Nephron (organoid): ENCODE measurements around the gene CCDC88C.
"Not testable (repeated sequence)": the region's sequence is repeated elsewhere in the genome, so short reads cannot be mapped to it uniquely, and the experiment has no call there.

ENCODE experiments used
- H3K27ac Mint-ChIP-seq, 3 experiments: 2 replicates each; pipeline ENCODE4 v1.8.0; 2020; ENCODE audit warnings: mixed read lengths in 3 of 3, mild to moderate bottlenecking in 2 of 3, moderate library complexity in 1 of 3
- H3K27me3 Mint-ChIP-seq: 2 replicates; pipeline ENCODE4 v1.8.0; 2021; ENCODE audit warnings: low read depth, mild to moderate bottlenecking, moderate library complexity, mixed read lengths
- H3K36me3 Mint-ChIP-seq: 2 replicates; pipeline ENCODE4 v1.8.0; 2020; ENCODE audit warnings: low read depth, mixed read lengths
- H3K4me1 Mint-ChIP-seq: 2 replicates; pipeline ENCODE4 v1.8.0; 2020; ENCODE audit warnings: mixed read lengths
- H3K4me3 Mint-ChIP-seq, 3 experiments: 2 replicates each; pipeline ENCODE4 v1.8.0; 2020; ENCODE audit warnings: mild to moderate bottlenecking in 3 of 3, mixed read lengths in 3 of 3, moderate library complexity in 2 of 3
- H3K9me3 Mint-ChIP-seq: 2 replicates; pipeline ENCODE4 v1.8.0; 2020; ENCODE audit warnings: mixed read lengths
- TF ChIP-seq, protein P1 (sequence below), 3 experiments: fragments of 200-600 bp; sonication (generic); IDR thresholded peaks; one replicate each; pipeline ENCODE4 v1.5.0; 2021; ENCODE audit warnings: antibody characterized with exemption in 3 of 3; ENCODE audit not compliant: unreplicated experiment in 3 of 3

Gene CCDC88C

DNA sequence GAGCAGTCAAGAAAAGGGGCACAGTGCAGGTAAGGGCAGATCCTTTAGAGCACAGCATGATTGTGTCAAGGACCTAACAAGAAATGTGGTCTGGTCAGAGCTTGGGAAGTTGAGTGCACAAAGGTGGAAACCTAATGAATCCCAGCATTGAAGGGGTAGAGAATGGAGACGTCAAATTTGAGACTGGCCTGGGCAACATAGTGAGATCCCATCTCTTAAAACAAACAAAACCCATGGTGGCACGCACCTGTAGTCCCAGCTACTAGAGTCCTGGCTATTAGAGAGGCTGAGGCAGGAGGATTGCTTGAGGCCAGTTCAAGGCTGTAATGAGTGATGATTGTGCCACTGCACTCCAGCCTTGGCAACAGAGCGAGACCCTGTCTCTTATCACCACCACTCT, 37.0 kb upstream of the CCDC88C start:
- Mint-ChIP-seq H3K27me3 (no peaks in the 10 kb centered on the region), H3K4me3 (no peak overlapping the region), H3K36me3 (peaks cover 55% of the 10 kb centered on the region), H3K4me1 (no peaks in the 10 kb centered on the region), H3K27ac (no peak overlapping the region), H3K9me3 (no peaks in the 10 kb centered on the region)
- TF ChIP-seq, protein P1, sequence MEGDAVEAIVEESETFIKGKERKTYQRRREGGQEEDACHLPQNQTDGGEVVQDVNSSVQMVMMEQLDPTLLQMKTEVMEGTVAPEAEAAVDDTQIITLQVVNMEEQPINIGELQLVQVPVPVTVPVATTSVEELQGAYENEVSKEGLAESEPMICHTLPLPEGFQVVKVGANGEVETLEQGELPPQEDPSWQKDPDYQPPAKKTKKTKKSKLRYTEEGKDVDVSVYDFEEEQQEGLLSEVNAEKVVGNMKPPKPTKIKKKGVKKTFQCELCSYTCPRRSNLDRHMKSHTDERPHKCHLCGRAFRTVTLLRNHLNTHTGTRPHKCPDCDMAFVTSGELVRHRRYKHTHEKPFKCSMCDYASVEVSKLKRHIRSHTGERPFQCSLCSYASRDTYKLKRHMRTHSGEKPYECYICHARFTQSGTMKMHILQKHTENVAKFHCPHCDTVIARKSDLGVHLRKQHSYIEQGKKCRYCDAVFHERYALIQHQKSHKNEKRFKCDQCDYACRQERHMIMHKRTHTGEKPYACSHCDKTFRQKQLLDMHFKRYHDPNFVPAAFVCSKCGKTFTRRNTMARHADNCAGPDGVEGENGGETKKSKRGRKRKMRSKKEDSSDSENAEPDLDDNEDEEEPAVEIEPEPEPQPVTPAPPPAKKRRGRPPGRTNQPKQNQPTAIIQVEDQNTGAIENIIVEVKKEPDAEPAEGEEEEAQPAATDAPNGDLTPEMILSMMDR (IDR thresholded peaks at IDR 0.05; ENCODE audit: unreplicated experiment in 3 of 3), result no peak

DNA sequence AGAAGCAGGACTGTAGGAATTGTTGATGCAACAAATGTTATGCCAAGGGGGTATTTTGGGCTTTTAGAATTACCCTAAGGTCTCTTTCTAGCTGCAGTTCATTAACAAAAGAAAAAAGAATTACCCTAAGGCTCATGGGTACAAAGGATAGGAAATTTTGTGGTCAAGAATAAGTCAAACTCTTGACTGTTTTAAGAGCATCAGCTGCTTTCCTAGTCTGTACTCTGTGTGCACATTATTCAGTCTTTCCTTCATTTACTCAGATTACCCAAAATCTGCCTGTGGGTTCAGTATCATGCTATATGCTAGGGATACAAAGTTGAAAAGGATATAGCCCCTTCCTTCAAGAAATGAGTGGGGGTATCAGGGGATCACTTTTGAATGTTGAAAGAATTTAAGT, 36.5 kb upstream of the CCDC88C start:
- TF ChIP-seq, protein P1 (IDR thresholded peaks at IDR 0.05; ENCODE audit: unreplicated experiment in 3 of 3), result no peak
- no peak overlapping the region for H3K27ac Mint-ChIP-seq
- peaks cover 52% of the 10 kb centered on the region for H3K36me3 Mint-ChIP-seq
- no peaks in the 10 kb centered on the region for H3K27me3 Mint-ChIP-seq
- H3K9me3 Mint-ChIP-seq, result no peaks in the 10 kb centered on the region
- no peaks in the 10 kb centered on the region for H3K4me1 Mint-ChIP-seq
- H3K4me3 Mint-ChIP-seq, result no peak overlapping the region

DNA sequence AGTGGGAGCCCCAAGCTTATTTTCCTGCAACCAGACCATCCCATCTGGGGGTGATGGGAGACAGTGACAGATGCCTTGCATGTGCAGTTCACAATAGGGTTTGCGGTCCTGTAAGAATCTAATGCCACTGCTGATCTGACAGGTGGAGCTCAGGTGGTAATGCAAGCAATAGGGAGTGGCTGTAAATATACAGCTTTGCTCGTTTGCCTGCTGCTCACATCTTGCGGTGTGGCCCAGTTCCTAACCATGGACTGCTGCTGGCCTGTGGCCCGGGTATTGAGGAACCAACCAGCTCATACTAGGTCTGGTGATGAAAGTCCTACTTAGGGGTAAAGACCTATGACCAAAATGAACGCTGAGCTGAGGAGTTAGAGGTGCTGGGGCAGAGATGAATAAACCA, 36.1 kb upstream of the CCDC88C start:
- H3K4me1 Mint-ChIP-seq, result no peaks in the 10 kb centered on the region
- TF ChIP-seq, protein P1 (IDR thresholded peaks at IDR 0.05; ENCODE audit: unreplicated experiment in 3 of 3), result no peak
- H3K27me3 Mint-ChIP-seq, result no peaks in the 10 kb centered on the region
- no peaks in the 10 kb centered on the region for H3K9me3 Mint-ChIP-seq
- no peak overlapping the region for H3K4me3 Mint-ChIP-seq
- peaks cover 48% of the 10 kb centered on the region for H3K36me3 Mint-ChIP-seq
- no peak overlapping the region for H3K27ac Mint-ChIP-seq

DNA sequence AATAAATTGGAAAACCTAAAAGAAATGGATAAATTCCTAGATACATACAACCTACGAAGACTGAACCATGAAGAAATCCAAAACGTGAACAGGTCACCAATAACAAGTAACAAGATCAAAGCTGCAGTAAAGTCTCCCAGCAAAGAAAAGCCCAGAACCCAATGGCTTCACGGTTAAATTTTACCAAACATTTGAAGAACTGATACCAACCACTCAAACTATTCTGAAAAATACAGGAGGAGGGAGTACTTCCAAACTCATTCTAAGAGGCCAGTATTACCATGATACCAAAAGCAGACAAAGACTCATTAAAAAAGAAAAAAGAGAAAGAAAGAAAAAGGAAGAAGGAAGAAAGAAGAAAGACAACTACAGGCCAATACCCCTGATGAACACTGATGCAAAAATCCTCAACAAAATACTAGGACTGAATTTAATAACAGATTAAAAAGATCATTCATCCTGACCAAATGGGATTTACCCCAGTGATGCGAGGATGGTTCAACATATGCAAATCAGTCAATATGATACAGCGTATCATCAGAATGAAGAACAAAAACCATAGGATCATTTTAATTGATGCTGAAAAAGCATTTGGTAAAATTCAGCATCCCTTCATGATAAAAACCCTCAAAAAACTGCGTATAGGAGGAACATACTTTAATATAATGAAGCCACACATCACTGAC, 26.9 kb upstream of the CCDC88C start:
- Mint-ChIP-seq H3K4me1 (no peaks in the 10 kb centered on the region), H3K27me3 (no peaks in the 10 kb centered on the region), H3K4me3 (no peak overlapping the region), H3K36me3 (no peaks in the 10 kb centered on the region), H3K27ac (no peak overlapping the region), H3K9me3 (peaks cover 20% of the 10 kb centered on the region)
- TF ChIP-seq, protein P1 (IDR thresholded peaks at IDR 0.05; ENCODE audit: unreplicated experiment in 3 of 3), result no peak

DNA sequence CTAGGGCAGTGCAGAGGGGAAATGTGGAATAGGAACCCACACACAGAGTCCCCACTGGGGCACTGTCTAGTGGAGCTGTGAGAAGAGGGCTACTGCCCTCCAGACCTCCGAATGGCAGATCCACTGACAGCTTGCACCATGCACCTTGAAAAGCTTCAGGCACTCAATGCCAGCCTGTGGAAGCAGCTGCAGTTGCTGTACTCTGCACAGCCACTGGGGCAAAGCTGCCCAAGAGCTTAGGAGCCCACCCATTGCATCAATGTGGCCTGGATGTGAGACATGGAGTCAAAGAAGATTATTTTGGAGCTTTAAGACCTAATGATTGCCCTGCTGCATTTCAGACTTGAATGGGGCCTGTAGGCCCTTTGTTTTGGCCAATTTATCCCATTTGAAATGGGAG, 21.7 kb upstream of the CCDC88C start:
- peaks cover 8% of the 10 kb centered on the region for H3K36me3 Mint-ChIP-seq
- H3K4me1 Mint-ChIP-seq, result no peaks in the 10 kb centered on the region
- TF ChIP-seq, protein P1 (IDR thresholded peaks at IDR 0.05; ENCODE audit: unreplicated experiment in 3 of 3), result no peak
- no peak overlapping the region for H3K4me3 Mint-ChIP-seq
- H3K27ac Mint-ChIP-seq, result no peak overlapping the region
- no peaks in the 10 kb centered on the region for H3K27me3 Mint-ChIP-seq
- H3K9me3 Mint-ChIP-seq, result peaks cover 30% of the 10 kb centered on the region

DNA sequence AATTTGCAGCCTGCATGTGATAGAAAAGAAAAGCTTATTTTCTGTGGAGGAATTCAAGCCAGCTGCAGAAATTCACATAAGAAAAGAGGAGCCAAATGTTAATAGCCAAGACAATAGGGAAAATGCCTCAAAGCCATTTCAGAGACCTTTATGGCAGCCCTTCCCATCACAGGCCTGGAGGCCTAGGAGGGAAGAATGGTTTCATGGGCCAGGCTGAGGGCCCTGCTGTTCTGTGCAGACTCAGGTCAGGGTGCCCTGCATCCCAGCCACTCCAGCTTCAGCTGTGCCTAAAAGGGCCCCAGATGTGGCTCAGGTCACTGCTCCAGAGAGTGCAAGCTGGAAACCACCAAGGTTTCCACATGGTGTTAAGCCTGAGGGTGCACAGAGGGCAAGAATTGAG, 21.2 kb upstream of the CCDC88C start:
- Mint-ChIP-seq H3K27ac (no peak overlapping the region), H3K4me1 (no peaks in the 10 kb centered on the region), H3K9me3 (peaks cover 27% of the 10 kb centered on the region), H3K4me3 (no peak overlapping the region), H3K27me3 (no peaks in the 10 kb centered on the region), H3K36me3 (peaks cover 8% of the 10 kb centered on the region)
- TF ChIP-seq, protein P1 (IDR thresholded peaks at IDR 0.05; ENCODE audit: unreplicated experiment in 3 of 3), result no peak

DNA sequence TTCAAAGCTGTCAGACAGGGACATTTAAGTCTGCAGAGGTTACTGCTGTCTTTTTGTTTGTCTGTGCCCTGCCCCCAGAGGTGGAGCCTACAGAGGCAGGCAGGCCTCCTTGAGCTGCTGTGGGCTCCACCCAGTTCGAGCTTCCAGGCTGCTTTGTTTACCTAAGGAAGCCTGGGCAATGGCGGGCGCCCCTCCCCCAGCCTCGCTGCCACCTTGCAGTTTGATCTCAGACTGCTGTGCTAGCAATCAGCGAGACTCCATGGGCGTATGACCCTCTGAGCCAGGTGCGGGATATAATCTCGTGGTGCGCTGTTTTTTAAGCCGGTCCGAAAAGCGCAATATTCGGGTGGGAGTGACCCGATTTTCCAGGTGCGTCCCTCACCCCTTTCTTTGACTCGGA, 18.6 kb upstream of the CCDC88C start:
- H3K4me3 Mint-ChIP-seq, H3K4me1 Mint-ChIP-seq: not testable (repeated sequence)

More for the DNA sequence above, 18.6 kb upstream of the CCDC88C start:
- H3K9me3 Mint-ChIP-seq, result peaks cover 23% of the 10 kb centered on the region
- H3K36me3 Mint-ChIP-seq, H3K27ac Mint-ChIP-seq, H3K27me3 Mint-ChIP-seq: not testable (repeated sequence)
